ENCODE data around the gene MYLK4.
A peak's percentile ranks its signal among the peaks of the same experiment; 100 is the strongest.

The MYLK4 gene

GRCh38 chr6:2741756-2742155 lies 9.0 kb downstream of the MYLK4 start:
- Histone ChIP-seq H2AK5ac (ENCODE audit: low read length, severe bottlenecking) (no peak overlapping the region), H3K23ac (ENCODE audit: low read length in 2 of 2) (no peak overlapping the region), H4K8ac (ENCODE audit: low read length) (no peak overlapping the region), H4K91ac (ENCODE audit: low read length) (no peak overlapping the region), H3K27me3 (ENCODE audit: control insufficient read depth in 1 of 2, insufficient read depth in 1 of 2, low read length in 2 of 2) (no peaks in the 10 kb centered on the region), H3K4me2 (ENCODE audit: low read length, poor library complexity, severe bottlenecking) (no peak overlapping the region), H3K18ac (ENCODE audit: low read depth in 1 of 2, low read length in 2 of 2) (no peak overlapping the region), H3K4me3 (ENCODE audit: insufficient read depth in 1 of 2, low read depth in 1 of 2, low read length in 2 of 2) (no peak overlapping the region), H2BK5ac (ENCODE audit: low read depth, low read length, poor library complexity, severe bottlenecking) (no peak overlapping the region), H2BK12ac (ENCODE audit: low read length in 2 of 2) (no peak overlapping the region), H2AFZ (ENCODE audit: low read depth, low read length) (no peak overlapping the region), H3K79me1 (replicated peaks; ENCODE audit: low read length, poor library complexity, severe bottlenecking) (no peaks in the 10 kb centered on the region), H3K9me3 (ENCODE audit: control insufficient read depth, low read length) (no peaks in the 10 kb centered on the region), H3K9ac (ENCODE audit: low read length) (no peak overlapping the region), H3K4me1 (ENCODE audit: control insufficient read depth, insufficient read depth, low read depth, low read length) (peaks cover 13% of the 10 kb centered on the region), H3K36me3 (ENCODE audit: control insufficient read depth in 1 of 2, insufficient read depth in 2 of 2, low read depth in 1 of 2, low read length in 2 of 2) (no peaks in the 10 kb centered on the region), H2BK15ac (ENCODE audit: low read depth, poor library complexity, severe bottlenecking) (no peak overlapping the region), H3K14ac (ENCODE audit: low read length in 2 of 2) (no peak overlapping the region), H3K27ac (ENCODE audit: low read length, poor library complexity, severe bottlenecking) (no peak overlapping the region), H3K4ac (ENCODE audit: low read depth in 1 of 2, low read length in 2 of 2) (no peak overlapping the region), H2BK120ac (ENCODE audit: low read depth, low read length) (no peak overlapping the region)
- no peak for DNase-seq
- WGBS: 100% methylated on average over 1 of the region's 2 CpGs

- Histone ChIP-seq H3K4me2 (ENCODE audit: low read length, poor library complexity, severe bottlenecking) (no peak overlapping the region), H2BK12ac (ENCODE audit: low read length in 2 of 2) (no peak overlapping the region), H2BK120ac (ENCODE audit: low read depth, low read length) (no peak overlapping the region), H4K91ac (ENCODE audit: low read length) (no peak overlapping the region), H3K9ac (ENCODE audit: low read length) (no peak overlapping the region), H3K27me3 (ENCODE audit: control insufficient read depth in 1 of 2, insufficient read depth in 1 of 2, low read length in 2 of 2) (no peaks in the 10 kb centered on the region), H3K36me3 (ENCODE audit: control insufficient read depth in 1 of 2, insufficient read depth in 2 of 2, low read depth in 1 of 2, low read length in 2 of 2) (no peaks in the 10 kb centered on the region), H3K79me1 (replicated peaks; ENCODE audit: low read length, poor library complexity, severe bottlenecking) (no peaks in the 10 kb centered on the region), H4K8ac (ENCODE audit: low read length) (no peak overlapping the region), H3K4me1 (ENCODE audit: control insufficient read depth, insufficient read depth, low read depth, low read length) (peaks cover 12% of the 10 kb centered on the region), H2AFZ (ENCODE audit: low read depth, low read length) (no peak overlapping the region), H3K4ac (ENCODE audit: low read depth in 1 of 2, low read length in 2 of 2) (no peak overlapping the region), H3K18ac (ENCODE audit: low read depth in 1 of 2, low read length in 2 of 2) (no peak overlapping the region), H3K9me3 (ENCODE audit: control insufficient read depth, low read length) (no peaks in the 10 kb centered on the region), H3K23ac (ENCODE audit: low read length in 2 of 2) (peak overlapping the region in 1 of 2 experiments; percentile 59), H2BK15ac (ENCODE audit: low read depth, poor library complexity, severe bottlenecking) (no peak overlapping the region), H3K4me3 (ENCODE audit: insufficient read depth in 1 of 2, low read depth in 1 of 2, low read length in 2 of 2) (no peak overlapping the region), H2AK5ac (ENCODE audit: low read length, severe bottlenecking) (no peak overlapping the region), H2BK5ac (ENCODE audit: low read depth, low read length, poor library complexity, severe bottlenecking) (no peak overlapping the region), H3K27ac (ENCODE audit: low read length, poor library complexity, severe bottlenecking) (no peak overlapping the region), H3K14ac (ENCODE audit: low read length in 2 of 2) (no peak overlapping the region)
- no peak for DNase-seq
- WGBS: 95% methylated on average over 5 of the region's 5 CpGs
Measured at GRCh38 chr6:2740581-2740980, 10.1 kb downstream of the MYLK4 start.

GRCh38 chr6:2739335-2739734 lies 11.4 kb downstream of the MYLK4 start:
- Histone ChIP-seq H3K18ac (ENCODE audit: low read depth in 1 of 2, low read length in 2 of 2) (no peak overlapping the region), H3K9ac (ENCODE audit: low read length) (no peak overlapping the region), H3K14ac (ENCODE audit: low read length in 2 of 2) (no peak overlapping the region), H2BK15ac (ENCODE audit: low read depth, poor library complexity, severe bottlenecking) (no peak overlapping the region), H3K79me1 (replicated peaks; ENCODE audit: low read length, poor library complexity, severe bottlenecking) (no peaks in the 10 kb centered on the region), H2AK5ac (ENCODE audit: low read length, severe bottlenecking) (no peak overlapping the region), H4K91ac (ENCODE audit: low read length) (no peak overlapping the region), H3K4ac (ENCODE audit: low read depth in 1 of 2, low read length in 2 of 2) (no peak overlapping the region), H2BK5ac (ENCODE audit: low read depth, low read length, poor library complexity, severe bottlenecking) (no peak overlapping the region), H2BK12ac (ENCODE audit: low read length in 2 of 2) (no peak overlapping the region), H3K4me1 (ENCODE audit: control insufficient read depth, insufficient read depth, low read depth, low read length) (peaks cover 12% of the 10 kb centered on the region), H4K8ac (ENCODE audit: low read length) (no peak overlapping the region), H2BK120ac (ENCODE audit: low read depth, low read length) (no peak overlapping the region), H3K23ac (ENCODE audit: low read length in 2 of 2) (no peak overlapping the region), H3K27me3 (ENCODE audit: control insufficient read depth in 1 of 2, insufficient read depth in 1 of 2, low read length in 2 of 2) (no peaks in the 10 kb centered on the region), H3K36me3 (ENCODE audit: control insufficient read depth in 1 of 2, insufficient read depth in 2 of 2, low read depth in 1 of 2, low read length in 2 of 2) (no peaks in the 10 kb centered on the region), H3K4me3 (ENCODE audit: insufficient read depth in 1 of 2, low read depth in 1 of 2, low read length in 2 of 2) (no peak overlapping the region), H3K27ac (ENCODE audit: low read length, poor library complexity, severe bottlenecking) (no peak overlapping the region), H2AFZ (ENCODE audit: low read depth, low read length) (no peak overlapping the region), H3K9me3 (ENCODE audit: control insufficient read depth, low read length) (no peaks in the 10 kb centered on the region), H3K4me2 (ENCODE audit: low read length, poor library complexity, severe bottlenecking) (no peak overlapping the region)
- peak; percentile 94 for DNase-seq
- 77% methylated on average over 4 of the region's 4 CpGs for WGBS

- Histone ChIP-seq H3K23ac (ENCODE audit: low read length in 2 of 2) (no peak overlapping the region), H3K9me3 (ENCODE audit: control insufficient read depth, low read length) (no peaks in the 10 kb centered on the region), H4K8ac (ENCODE audit: low read length) (no peak overlapping the region), H3K4me1 (ENCODE audit: control insufficient read depth, insufficient read depth, low read depth, low read length) (peaks cover 4% of the 10 kb centered on the region), H2BK5ac (ENCODE audit: low read depth, low read length, poor library complexity, severe bottlenecking) (no peak overlapping the region), H3K14ac (ENCODE audit: low read length in 2 of 2) (no peak overlapping the region), H2BK12ac (ENCODE audit: low read length in 2 of 2) (no peak overlapping the region), H3K79me1 (replicated peaks; ENCODE audit: low read length, poor library complexity, severe bottlenecking) (no peaks in the 10 kb centered on the region), H3K4ac (ENCODE audit: low read depth in 1 of 2, low read length in 2 of 2) (no peak overlapping the region), H2AK5ac (ENCODE audit: low read length, severe bottlenecking) (no peak overlapping the region), H4K91ac (ENCODE audit: low read length) (no peak overlapping the region), H2AFZ (ENCODE audit: low read depth, low read length) (no peak overlapping the region), H3K18ac (ENCODE audit: low read depth in 1 of 2, low read length in 2 of 2) (no peak overlapping the region), H3K36me3 (ENCODE audit: control insufficient read depth in 1 of 2, insufficient read depth in 2 of 2, low read depth in 1 of 2, low read length in 2 of 2) (no peaks in the 10 kb centered on the region), H3K9ac (ENCODE audit: low read length) (no peak overlapping the region), H2BK15ac (ENCODE audit: low read depth, poor library complexity, severe bottlenecking) (no peak overlapping the region), H3K27ac (ENCODE audit: low read length, poor library complexity, severe bottlenecking) (no peak overlapping the region), H3K27me3 (ENCODE audit: control insufficient read depth in 1 of 2, insufficient read depth in 1 of 2, low read length in 2 of 2) (no peaks in the 10 kb centered on the region), H3K4me3 (ENCODE audit: insufficient read depth in 1 of 2, low read depth in 1 of 2, low read length in 2 of 2) (no peak overlapping the region), H3K4me2 (ENCODE audit: low read length, poor library complexity, severe bottlenecking) (no peak overlapping the region), H2BK120ac (ENCODE audit: low read depth, low read length) (no peak overlapping the region)
- peak; percentile 77 for DNase-seq
- WGBS: 29% methylated on average over 3 of the region's 5 CpGs
Measured at GRCh38 chr6:2738373-2738979, 12.2 kb downstream of the MYLK4 start.
